GM11168 (cell line): ENCODE measurements around the gene CCR7.

ENCODE experiments used
- in situ Hi-C: fragments of 300-500 bp; cut with MboI; formaldehyde crosslinking; loops from one replicate; pipeline ENCODE4 v1.12.0; 2022; ENCODE audit warnings: low sequenced_read_pairs; ENCODE audit not compliant: unreplicated experiment

Gene CCR7

GRCh38 chr17:40525294-40525693, 40.0 kb downstream of the CCR7 start:
- in situ Hi-C loops, result no loop called here

DNA sequence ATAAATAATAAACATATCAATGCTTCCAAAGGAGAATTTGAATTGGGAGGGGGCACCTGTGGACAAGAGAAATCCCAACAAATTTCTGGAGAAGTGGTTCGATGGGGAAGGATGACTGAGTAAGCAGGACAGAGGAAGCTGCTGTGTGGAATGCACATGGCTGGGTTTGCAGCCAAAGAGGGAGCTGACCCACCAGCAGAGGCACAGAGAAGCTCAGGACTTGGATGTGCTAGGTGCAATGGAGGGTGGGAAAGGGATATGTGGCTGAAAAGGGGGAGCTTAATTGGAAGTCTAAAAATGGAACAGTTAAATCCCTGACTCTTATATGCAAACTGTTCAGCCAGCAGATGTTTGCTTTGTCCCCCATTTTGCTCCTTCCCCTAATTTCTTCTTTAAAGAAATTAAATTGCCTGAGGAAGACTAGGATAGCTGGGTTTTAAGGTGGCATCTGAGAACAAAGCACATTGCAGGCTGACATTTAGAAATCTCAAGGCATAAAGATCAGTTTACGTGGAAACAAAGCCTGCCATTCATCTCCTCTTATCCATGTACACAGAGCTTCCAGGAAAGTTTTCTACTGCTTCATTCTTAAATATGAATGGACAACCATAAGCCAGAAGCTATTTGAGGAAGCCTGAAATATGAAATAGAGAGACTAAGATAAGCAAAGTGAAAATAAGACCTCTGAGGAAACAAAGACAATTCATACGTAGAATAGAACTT, 40.9 kb downstream of the CCR7 start:
- in situ Hi-C loops, result no loop called here

GRCh38 chr17:40522961-40523310, 42.3 kb downstream of the CCR7 start:
- in situ Hi-C loops, result no loop called here

GRCh38 chr17:40522250-40522960, 42.9 kb downstream of the CCR7 start:
- in situ Hi-C loops, result no loop called here

GRCh38 chr17:40520991-40521453, 44.2 kb downstream of the CCR7 start:
- in situ Hi-C loops, result no loop called here

GRCh38 chr17:40519089-40519775, 46.0 kb downstream of the CCR7 start:
- in situ Hi-C loops, result no loop called here

DNA sequence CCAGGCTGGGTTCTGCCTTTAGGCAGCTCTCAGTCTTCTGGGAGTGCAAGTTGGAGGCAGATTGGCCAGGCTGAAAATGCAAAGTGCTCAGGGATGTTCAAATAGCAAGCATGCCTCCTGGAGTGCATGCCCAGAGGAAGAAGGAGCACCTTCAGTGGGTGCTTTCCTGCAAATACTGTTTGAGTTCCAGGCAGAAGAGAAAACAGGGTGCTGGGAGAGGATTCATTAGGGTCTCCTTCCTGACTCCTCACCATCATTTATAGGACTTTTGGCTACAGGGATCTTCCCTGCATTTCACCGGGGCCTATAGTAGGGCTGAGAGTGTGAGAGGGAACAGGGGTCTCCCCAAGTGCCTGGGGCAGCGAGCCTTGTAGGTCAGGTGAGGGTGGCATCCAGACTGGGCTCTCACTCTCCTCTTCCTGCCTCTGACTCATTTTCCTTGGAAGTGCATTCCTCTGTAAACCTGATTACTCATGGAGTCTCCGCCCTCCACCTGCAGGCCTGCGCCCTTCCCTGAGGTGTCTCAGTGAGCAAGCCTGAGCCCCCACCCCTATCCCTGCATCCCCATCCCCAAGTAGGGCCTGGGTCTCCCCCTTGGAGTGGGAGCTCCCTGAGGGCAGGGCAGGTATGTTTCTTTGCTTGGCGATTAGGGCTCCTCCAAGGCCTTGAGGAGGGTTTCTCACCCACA, 46.7 kb downstream of the CCR7 start:
- in situ Hi-C loops, result no loop called here

GRCh38 chr17:40517981-40518380, 47.3 kb downstream of the CCR7 start:
- in situ Hi-C loops, result no loop called here

GRCh38 chr17:40517286-40517662, 48.0 kb downstream of the CCR7 start:
- in situ Hi-C loops, result no loop called here

DNA sequence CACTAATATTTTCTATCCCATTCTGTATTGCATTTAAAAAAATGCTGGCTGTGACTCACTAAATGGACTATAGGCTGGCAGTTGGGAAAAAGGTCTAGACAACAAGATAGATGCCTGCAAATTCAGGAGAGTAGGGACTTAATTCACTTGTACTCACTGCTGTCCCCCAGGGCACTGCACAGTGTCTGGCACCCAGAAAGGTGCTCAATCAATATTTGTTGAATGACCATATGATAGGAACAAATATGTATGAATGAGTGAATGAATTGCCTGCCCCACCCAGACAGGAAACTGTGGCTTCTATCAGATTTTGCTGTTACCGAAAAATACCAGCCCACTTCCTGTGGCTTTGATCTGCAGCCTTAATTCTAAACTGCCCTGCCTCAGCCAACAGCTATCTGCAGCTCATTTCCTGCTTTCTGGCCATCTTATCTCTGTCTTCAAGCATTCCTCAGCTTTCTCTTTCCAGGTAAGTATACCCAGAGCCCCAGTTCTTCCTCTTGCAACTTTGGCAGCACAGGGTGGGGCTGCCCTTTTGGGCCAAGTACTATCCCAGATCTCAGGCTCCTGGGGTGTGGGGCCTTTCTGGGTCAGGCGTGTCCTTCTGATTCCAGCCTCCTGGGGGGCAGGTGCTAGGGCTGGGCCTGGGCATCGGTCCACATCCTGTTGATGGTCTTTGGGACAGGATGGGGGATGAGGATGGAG, 48.5 kb downstream of the CCR7 start:
- in situ Hi-C loops, result no loop called here

- in situ Hi-C loops, result no loop called here
Measured at GRCh38 chr17:40515491-40516041, 49.7 kb downstream of the CCR7 start.

- in situ Hi-C loops, result no loop called here
Measured at GRCh38 chr17:40515011-40515410, 50.3 kb downstream of the CCR7 start.

DNA sequence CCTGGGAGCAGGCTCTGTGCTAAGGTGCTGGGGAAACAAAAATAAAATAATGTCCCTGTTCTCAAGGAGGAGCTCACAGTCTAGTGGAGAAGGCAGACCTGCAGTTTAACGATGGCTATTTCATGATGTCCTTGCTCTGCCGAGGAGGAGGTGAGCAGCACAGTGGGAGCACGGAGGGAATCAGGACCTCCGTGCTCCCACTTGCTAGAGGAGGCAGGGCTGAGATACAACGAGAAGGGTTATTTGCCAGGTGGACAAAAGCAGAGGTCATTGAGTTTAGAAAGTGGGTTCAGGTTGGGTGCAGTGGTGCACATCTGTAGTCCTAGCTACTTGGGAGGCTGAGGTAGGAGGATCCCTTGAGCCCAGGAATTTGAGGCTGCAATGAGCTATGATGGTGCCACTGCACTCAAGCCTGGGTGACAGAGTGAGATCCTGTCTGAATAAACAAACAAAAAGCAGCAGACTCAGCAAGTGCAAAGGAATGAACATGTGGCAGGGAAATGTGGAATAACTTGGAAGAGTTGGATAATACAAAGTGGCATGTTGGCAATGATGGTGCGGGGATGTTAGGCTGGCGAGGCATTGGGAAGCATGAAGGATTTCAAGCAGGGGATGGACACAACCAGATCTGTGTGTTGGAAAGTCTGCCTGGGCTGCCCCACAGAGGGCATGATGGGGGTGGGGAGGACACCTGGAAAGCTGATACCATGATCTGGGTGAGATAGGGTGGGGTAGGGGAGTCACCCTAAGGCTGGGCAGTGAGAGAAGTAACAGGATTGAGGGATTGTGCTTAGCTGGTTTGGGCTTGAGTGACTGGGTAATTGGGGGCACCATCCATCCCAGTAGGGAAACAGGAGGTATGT, 51.0 kb downstream of the CCR7 start:
- in situ Hi-C loops, result no loop called here

DNA sequence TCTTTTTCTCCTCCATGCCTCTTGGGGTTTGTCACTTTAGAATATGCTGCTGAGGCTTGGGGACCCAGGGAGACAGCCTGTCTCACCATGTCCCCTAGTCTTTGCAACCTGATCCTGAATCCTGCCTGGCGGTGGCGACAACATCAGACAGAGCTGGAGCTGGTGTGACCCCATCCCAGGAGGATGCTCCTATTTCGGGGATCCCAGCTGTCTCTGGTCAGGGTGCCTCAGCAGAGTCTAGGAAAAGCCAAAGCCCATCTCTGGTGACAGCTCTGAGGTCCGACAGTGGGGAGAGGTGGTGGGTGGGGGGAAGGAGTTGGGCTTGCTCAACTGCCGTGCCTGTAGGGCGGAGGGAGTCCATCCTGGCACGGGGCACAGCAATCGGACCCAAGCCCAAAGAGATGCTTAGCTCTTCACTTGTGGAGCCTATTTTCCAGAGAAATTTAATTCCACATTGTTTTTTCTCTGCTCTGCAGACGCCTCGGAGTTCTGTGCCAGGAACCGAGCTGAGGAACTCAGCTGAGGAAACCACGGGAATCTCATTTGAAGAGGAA, 53.5 kb downstream of the CCR7 start:
- in situ Hi-C loops, result no loop called here

GRCh38 chr17:40511136-40511535, 54.1 kb downstream of the CCR7 start:
- in situ Hi-C loops, result no loop called here

GRCh38 chr17:40510328-40510648, 55.0 kb downstream of the CCR7 start:
- in situ Hi-C loops, result no loop called here

- in situ Hi-C loops, result no loop called here
Measured at GRCh38 chr17:40509626-40510327, 55.5 kb downstream of the CCR7 start.

DNA sequence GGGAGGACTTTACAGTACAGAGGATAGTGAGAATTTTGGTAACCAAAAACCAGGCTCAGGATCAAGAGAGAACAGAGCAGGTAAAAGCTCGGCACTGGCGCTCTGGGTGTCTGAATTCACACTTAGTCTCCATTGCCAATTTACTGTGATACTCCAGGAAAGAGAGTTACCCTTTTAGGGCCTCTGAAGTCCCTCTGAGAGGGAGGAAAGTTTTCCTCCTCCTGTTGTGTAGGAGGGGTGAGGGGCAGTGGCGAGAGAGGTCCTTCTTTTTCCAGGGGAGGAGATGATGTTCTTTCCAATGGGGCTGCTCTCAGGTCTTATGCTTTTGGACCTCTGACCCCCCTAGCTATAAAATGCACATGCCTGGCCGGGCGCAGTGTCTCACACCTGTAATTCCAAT, 58.5 kb downstream of the CCR7 start:
- in situ Hi-C loops, result no loop called here
